K562 (cell line): ENCODE results near the gene RNF167. TPM values are rescaled to one million over a fixed set of nuclear protein-coding genes. Genes with fewer than 3 reads are reported as not detected.
A peak's percentile ranks its signal among the peaks of the same experiment; 100 is the strongest.

Experiments used
- ATAC-seq: fragments of 200-7000 bp; cut with Tn5 transposase; 3 replicates; pipeline ENCODE4 v1.9.1; 2020; ENCODE audit warnings: moderate library complexity
- BruUV-seq: library from RNA; stranded (reverse); fragments of 400-500 nt; replicated peaks from 2 replicates; lab custom pipeline; 2021; lab: Mats Ljungman, UMichigan
- CTCF ChIA-PET: fragments of 300-600 bp; formaldehyde crosslinking; extraction: SDS; loops from one replicate; lab custom pipeline; 2021; ENCODE audit warnings: low intra/inter-chr PET ratio; lab: Yijun Ruan, JAX
- POLR2A ChIA-PET: fragments of 300-600, 350-650 bp; sonication (Branson Sonifier 250); formaldehyde crosslinking; extraction: SDS; loops from one replicate; lab custom pipeline; 2021; ENCODE audit warnings: antibody characterized with exemption, inconsistent platforms; lab: Yijun Ruan, JAX
- DNase-seq, 4 experiments: peaks; one replicate each; pipeline versions ENCODE4 v3.0.0 to v3.0.0-alpha.2; 2011 to 2018; ENCODE audit warnings: low spot score in 3 of 4, mixed read lengths in 3 of 4; ENCODE audit errors: extremely low read depth in 1 of 4
- FAIRE-seq: peaks from 2 replicates; lab custom pipeline; 2011; peaks lifted over from hg19 to GRCh38; lab: Jason Lieb, UNC
- H2AFZ ChIP-seq: 2 replicates; pipeline ENCODE4 v1.6.0; 2011; ENCODE audit warnings: low read depth, low read length, control low read depth, inconsistent platforms
- H3K27ac ChIP-seq: fragments of 200-600 bp; 3 replicates; pipeline ENCODE4 v1.8.0; 2011; ENCODE audit warnings: low read depth, mild to moderate bottlenecking, control low read depth, inconsistent platforms, low read length, moderate library complexity, mixed read lengths; ENCODE audit errors: extremely low read depth
- H3K27me3 ChIP-seq, 2 experiments: fragments of 300-600 bp in 1 of 2; 2 replicates in 1 of 2; 3 replicates in 1 of 2; pipeline versions ENCODE4 v1.6.0 to v1.8.0; 2011; ENCODE audit warnings: inconsistent platforms in 2 of 2, low read length in 2 of 2, mild to moderate bottlenecking in 1 of 2, mixed read lengths in 1 of 2, moderate library complexity in 1 of 2; ENCODE audit not compliant: control insufficient read depth in 2 of 2, insufficient read depth in 2 of 2
- H3K36me3 ChIP-seq: fragments of 300-600 bp; 3 replicates; pipeline ENCODE4 v1.8.0; 2011; ENCODE audit warnings: mild to moderate bottlenecking, low read length, inconsistent platforms; ENCODE audit not compliant: control insufficient read depth, insufficient read depth
- H3K4me1 ChIP-seq, 2 experiments: fragments of 200-600 bp in 1 of 2; replicated peaks in 1 of 2; 2 replicates in 1 of 2; 3 replicates in 1 of 2; pipeline versions ENCODE4 v1.5.1 to v1.8.0; 2011; ENCODE audit warnings: inconsistent platforms in 2 of 2, low read length in 2 of 2, mild to moderate bottlenecking in 1 of 2, mixed read lengths in 1 of 2, moderate library complexity in 1 of 2; ENCODE audit not compliant: control insufficient read depth in 2 of 2, insufficient read depth in 2 of 2
- H3K4me2 ChIP-seq: 2 replicates; pipeline ENCODE4 v1.6.1; 2011; ENCODE audit warnings: low read length, control low read depth, inconsistent platforms, mixed read lengths; ENCODE audit not compliant: insufficient read depth
- H3K4me3 ChIP-seq: fragments of 200-600 bp; sonication (generic), shearing (Covaris generic); 2 replicates; pipeline ENCODE4 v1.5.1; 2016; ENCODE audit warnings: control low read depth, inconsistent platforms
- H3K79me2 ChIP-seq: fragments of 200-600 bp; 3 replicates; pipeline ENCODE4 v1.8.0; 2011; ENCODE audit warnings: low read length, inconsistent platforms; ENCODE audit not compliant: control insufficient read depth, insufficient read depth
- H3K9ac ChIP-seq, 2 experiments: 2 replicates each; pipeline versions ENCODE4 v1.6.0 to v1.6.1; 2011; ENCODE audit warnings: low read depth in 2 of 2, low read length in 2 of 2, control low read depth in 1 of 2, inconsistent platforms in 1 of 2, mild to moderate bottlenecking in 1 of 2, mixed read lengths in 1 of 2; ENCODE audit not compliant: insufficient read depth in 1 of 2
- H3K9me1 ChIP-seq: one replicate; pipeline ENCODE4 v1.6.0; 2011; ENCODE audit warnings: inconsistent platforms, mild to moderate bottlenecking, low read length, moderate library complexity; ENCODE audit not compliant: control insufficient read depth, insufficient read depth
- H3K9me3 ChIP-seq: replicated peaks from 2 replicates; pipeline ENCODE4 v1.5.1; 2011; ENCODE audit warnings: low read depth, low read length, inconsistent platforms; ENCODE audit not compliant: control insufficient read depth, insufficient read depth
- H4K20me1 ChIP-seq: replicated peaks from 2 replicates; pipeline ENCODE4 v1.6.1; 2011; ENCODE audit warnings: low read length, inconsistent platforms, mixed read lengths; ENCODE audit not compliant: control insufficient read depth, insufficient read depth
- CEBPB ChIP-seq: fragments of 450-650 bp; IDR thresholded peaks from 2 replicates; pipeline ENCODE4 v1.6.1; 2016; ENCODE audit warnings: missing genetic modification characterization, missing compliant biosample characterization
- ESRRB ChIP-seq: fragments of 250-450 bp; sonication (Bioruptor Pico); IDR thresholded peaks from 2 replicates; pipeline ENCODE4 v1.5.0; 2020; ENCODE audit warnings: mild to moderate bottlenecking, moderate library complexity, borderline replicate concordance
- MAFG ChIP-seq: fragments of 450-650 bp; conservative IDR thresholded peaks from 2 replicates; pipeline ENCODE4 v1.6.1; 2016; ENCODE audit warnings: missing genetic modification characterization, missing compliant biosample characterization
- MCM2 ChIP-seq: fragments of 450-650 bp; IDR thresholded peaks from 2 replicates; pipeline ENCODE4 v1.6.1; 2017; ENCODE audit warnings: low read depth, mild to moderate bottlenecking
- MIER1 ChIP-seq: fragments of 450-650 bp; IDR thresholded peaks from 2 replicates; pipeline ENCODE4 v1.6.1; 2016; ENCODE audit warnings: antibody characterized with exemption, mild to moderate bottlenecking, low read depth
- TBP ChIP-seq: optimal IDR thresholded peaks from 2 replicates; pipeline ENCODE3; 2011; ENCODE audit warnings: low read depth, low read length, improper control_type of control experiment
- ZNF134 ChIP-seq: fragments of 250-450 bp; sonication (Bioruptor Pico); conservative IDR thresholded peaks from 2 replicates; pipeline ENCODE4 v1.4.0; 2020
- WGBS: fragments of 100-300 bp; shearing (Covaris generic); methylation state at CpG from one replicate; pipeline ENCODE4 v1.1.6; 2016; ENCODE audit warnings: low coverage, mixed read lengths; ENCODE audit not compliant: insufficient coverage; ENCODE audit errors: missing lambda C conversion rate; 5-methylcytosine and 5-hydroxymethylcytosine counted together
- in situ Hi-C: fragments of 300-500 bp; cut with MboI; formaldehyde crosslinking; loops from 4 replicates; pipeline ENCODE4 v1.15.0; 2018; ENCODE audit warnings: inconsistent platforms, mixed read lengths
- intact Hi-C: fragments of 100-400 bp; cut with micrococcal nuclease; formaldehyde crosslinking; loops from 2 replicates; pipeline ENCODE4 v1.14.2; 2022
- polyA plus RNA-seq, 8 experiments: library from polyadenylated mRNA; depleted of rRNA in 4 of 8; stranded (reverse) in 5 of 8; unstranded in 3 of 8; fragments of >200 nt; fragmentation: Nextera tagmentation in 2 of 8; fragmentation: Illumina TruSeq in 1 of 8; extraction: Ambion mirVana in 2 of 8; extraction: Trizol in 1 of 8; gene quantifications; 2 replicates each; pipeline versions ENCODE4 v1.2.1 to v1.2.3, GENCODE V29; 2011 to 2014; ENCODE audit warnings: inconsistent platforms in 1 of 8, missing spikeins in 1 of 8
- total RNA-seq, 7 experiments: library from RNA; depleted of rRNA in 6 of 7; stranded (reverse); fragments of >200 nt in 6 of 7; fragmentation: Illumina TruSeq in 2 of 7; extraction: Trizol in 2 of 7; gene quantifications; 2 replicates each; pipeline versions ENCODE4 v1.2.1 to v1.2.3, GENCODE V29; 2011 to 2021; ENCODE audit warnings: low replicate concordance in 1 of 7
- TF ChIP-seq, protein P1 (sequence below): fragments of 450-650 bp; IDR thresholded peaks from 2 replicates; pipeline ENCODE4 v1.6.1; 2016; ENCODE audit warnings: low read depth
- TF ChIP-seq, protein P2 (sequence below), 2 experiments: IDR thresholded peaks in 1 of 2; conservative IDR thresholded peaks in 1 of 2; 2 replicates each; pipeline ENCODE4 v1.6.1; 2016; ENCODE audit warnings: low read depth in 2 of 2, mild to moderate bottlenecking in 1 of 2, missing compliant biosample characterization in 1 of 2, missing genetic modification characterization in 1 of 2, moderate library complexity in 1 of 2

Gene RNF167
- total and polyA plus RNA-seq, 9 of the 15 experiments (the other 6 are each of a cell fraction or from before 2014, with no cell fraction given) = 16.5 to 143 (median 45.5) TPM

DNA sequence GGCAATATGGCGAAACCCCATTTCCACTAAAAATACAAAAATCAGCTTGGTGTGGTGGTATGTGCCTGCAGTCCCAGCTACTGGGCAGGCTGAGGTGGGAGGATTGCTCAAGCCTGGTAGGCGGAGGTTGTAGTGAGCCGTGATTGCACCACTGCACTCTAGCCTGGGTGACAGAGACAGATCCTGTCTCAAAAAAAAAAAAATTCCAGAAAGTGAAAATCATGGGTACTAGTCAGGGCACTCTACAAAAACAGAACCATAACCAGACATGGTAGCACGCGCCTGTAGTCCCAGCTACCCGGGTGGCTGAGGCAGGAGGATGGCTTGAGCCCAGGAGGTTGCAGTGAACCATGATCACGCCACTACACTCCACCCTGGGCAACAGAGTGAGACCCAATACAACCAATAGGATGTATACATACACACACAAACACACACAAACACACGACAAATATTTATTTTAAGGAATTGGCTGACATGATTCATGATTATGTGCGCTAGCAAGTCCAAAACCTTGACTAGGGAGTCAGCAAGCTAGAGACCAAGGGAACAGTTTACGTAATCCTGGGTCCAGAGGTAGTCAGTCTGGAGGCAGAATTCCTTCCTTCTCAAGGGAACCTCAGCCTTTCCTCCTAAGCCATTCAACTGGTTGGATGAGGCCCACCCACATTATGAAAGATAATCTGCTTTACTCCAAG lies 19.6 kb upstream of the RNF167 start:
- intact Hi-C loops = no loop called here
- Histone ChIP-seq H3K27ac (no peak overlapping the region), H3K36me3 (no peaks in the 10 kb centered on the region), H3K4me3 (no peak overlapping the region), H3K9me1 (no peaks in the 10 kb centered on the region), H3K79me2 (no peaks in the 10 kb centered on the region), H2AFZ (no peak overlapping the region), H3K4me2 (no peak overlapping the region), H3K9me3 (no peaks in the 10 kb centered on the region), H3K9ac (no peak overlapping the region; a peak in 1 of 4 replicates), H3K4me1 (no peaks in the 10 kb centered on the region; a peak in 1 of 5 replicates), H3K27me3 (no peaks in the 10 kb centered on the region), H4K20me1 (no peaks in the 10 kb centered on the region)
- FAIRE-seq (no peak), ATAC-seq (no peak), DNase-seq (no peak)
- no TSS peak for BruUV-seq
- ChIA-PET CTCF (no interaction called here), POLR2A (interaction anchor here (0.6 to 1.5 kb wide), 2 partner anchors 8 to 14 kb away, joined by 4 to 6 read pairs; no protein-coding TSS in a partner anchor)
- in situ Hi-C loops = no loop called here
- WGBS = 60% methylated on average over 10 of the region's 10 CpGs
- 0 out of 2 replicates have a peak, but pooled peaks have one; percentile 23 for TF ChIP-seq CEBPB (tag)
- no peak for TF ChIP-seq MCM2
- no peak for TF ChIP-seq MAFG (tag)
- TF ChIP-seq MIER1 = no peak
- TF ChIP-seq TBP = no peak
- TF ChIP-seq, protein P1, sequence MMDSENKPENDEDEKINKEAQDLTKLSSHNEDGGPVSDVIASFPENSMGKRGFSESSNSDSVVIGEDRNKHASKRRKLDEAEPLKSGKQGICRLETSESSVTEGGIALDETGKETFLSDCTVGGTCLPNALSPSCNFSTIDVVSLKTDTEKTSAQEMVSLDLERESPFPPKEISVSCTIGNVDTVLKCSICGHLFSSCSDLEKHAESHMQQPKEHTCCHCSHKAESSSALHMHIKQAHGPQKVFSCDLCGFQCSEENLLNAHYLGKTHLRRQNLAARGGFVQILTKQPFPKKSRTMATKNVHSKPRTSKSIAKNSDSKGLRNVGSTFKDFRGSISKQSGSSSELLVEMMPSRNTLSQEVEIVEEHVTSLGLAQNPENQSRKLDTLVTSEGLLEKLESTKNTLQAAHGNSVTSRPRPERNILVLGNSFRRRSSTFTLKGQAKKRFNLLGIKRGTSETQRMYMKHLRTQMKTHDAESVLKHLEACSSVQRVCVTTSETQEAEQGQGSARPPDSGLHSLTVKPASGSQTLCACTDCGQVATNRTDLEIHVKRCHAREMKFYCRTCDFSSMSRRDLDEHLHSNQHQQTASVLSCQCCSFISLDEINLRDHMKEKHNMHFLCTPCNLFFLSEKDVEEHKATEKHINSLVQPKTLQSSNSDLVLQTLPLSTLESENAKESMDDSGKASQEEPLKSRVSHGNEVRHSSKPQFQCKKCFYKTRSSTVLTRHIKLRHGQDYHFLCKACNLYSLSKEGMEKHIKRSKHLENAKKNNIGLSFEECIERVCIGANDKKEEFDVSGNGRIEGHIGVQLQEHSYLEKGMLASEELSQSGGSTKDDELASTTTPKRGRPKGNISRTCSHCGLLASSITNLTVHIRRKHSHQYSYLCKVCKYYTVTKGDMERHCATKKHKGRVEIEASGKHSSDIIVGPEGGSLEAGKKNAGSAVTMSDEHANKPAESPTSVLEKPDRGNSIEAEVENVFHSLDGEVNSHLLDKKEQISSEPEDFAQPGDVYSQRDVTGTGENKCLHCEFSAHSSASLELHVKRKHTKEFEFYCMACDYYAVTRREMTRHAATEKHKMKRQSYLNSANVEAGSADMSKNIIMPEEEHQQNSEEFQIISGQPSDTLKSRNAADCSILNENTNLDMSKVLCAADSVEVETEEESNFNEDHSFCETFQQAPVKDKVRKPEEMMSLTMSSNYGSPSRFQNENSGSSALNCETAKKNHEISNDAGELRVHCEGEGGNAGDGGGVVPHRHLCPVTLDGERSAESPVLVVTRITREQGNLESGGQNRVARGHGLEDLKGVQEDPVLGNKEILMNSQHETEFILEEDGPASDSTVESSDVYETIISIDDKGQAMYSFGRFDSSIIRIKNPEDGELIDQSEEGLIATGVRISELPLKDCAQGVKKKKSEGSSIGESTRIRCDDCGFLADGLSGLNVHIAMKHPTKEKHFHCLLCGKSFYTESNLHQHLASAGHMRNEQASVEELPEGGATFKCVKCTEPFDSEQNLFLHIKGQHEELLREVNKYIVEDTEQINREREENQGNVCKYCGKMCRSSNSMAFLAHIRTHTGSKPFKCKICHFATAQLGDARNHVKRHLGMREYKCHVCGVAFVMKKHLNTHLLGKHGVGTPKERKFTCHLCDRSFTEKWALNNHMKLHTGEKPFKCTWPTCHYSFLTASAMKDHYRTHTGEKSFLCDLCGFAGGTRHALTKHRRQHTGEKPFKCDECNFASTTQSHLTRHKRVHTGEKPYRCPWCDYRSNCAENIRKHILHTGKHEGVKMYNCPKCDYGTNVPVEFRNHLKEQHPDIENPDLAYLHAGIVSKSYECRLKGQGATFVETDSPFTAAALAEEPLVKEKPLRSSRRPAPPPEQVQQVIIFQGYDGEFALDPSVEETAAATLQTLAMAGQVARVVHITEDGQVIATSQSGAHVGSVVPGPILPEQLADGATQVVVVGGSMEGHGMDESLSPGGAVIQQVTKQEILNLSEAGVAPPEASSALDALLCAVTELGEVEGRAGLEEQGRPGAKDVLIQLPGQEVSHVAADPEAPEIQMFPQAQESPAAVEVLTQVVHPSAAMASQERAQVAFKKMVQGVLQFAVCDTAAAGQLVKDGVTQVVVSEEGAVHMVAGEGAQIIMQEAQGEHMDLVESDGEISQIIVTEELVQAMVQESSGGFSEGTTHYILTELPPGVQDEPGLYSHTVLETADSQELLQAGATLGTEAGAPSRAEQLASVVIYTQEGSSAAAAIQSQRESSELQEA = no peak
- 0 out of 2 replicates have a peak, but pooled peaks have one; percentile 34 for TF ChIP-seq ZNF134 (CRISPR knock-in tag)
- TF ChIP-seq ESRRB (CRISPR knock-in tag) = no peak
- TF ChIP-seq, protein P2, sequence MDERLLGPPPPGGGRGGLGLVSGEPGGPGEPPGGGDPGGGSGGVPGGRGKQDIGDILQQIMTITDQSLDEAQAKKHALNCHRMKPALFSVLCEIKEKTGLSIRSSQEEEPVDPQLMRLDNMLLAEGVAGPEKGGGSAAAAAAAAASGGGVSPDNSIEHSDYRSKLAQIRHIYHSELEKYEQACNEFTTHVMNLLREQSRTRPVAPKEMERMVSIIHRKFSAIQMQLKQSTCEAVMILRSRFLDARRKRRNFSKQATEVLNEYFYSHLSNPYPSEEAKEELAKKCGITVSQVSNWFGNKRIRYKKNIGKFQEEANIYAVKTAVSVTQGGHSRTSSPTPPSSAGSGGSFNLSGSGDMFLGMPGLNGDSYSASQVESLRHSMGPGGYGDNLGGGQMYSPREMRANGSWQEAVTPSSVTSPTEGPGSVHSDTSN (CRISPR knock-in tag; IDR thresholded peaks at IDR 0.05; ENCODE audit: low read depth) = no peak
- TF ChIP-seq, protein P2 (tag; conservative IDR thresholded peaks at IDR 0.05; ENCODE audit: low read depth) = no peak
